Upper lobe of left lung (tissue), 4 donors: Measurements from ENCODE around the gene CHCHD6.

Experiments
- POLR2A ChIP-seq, 4 donors: fragments of 450-650 bp; IDR thresholded peaks; one replicate each; pipeline ENCODE4 v1.5.1; 2016 to 2017; ENCODE audit warnings: antibody characterized with exemption in 4 of 4, mild to moderate bottlenecking in 2 of 4
- TF ChIP-seq, protein P1 (sequence below), 6 experiments: fragments of 450-650 bp in 4 of 6; fragments of 200-600 bp in 2 of 6; sonication (generic) in 2 of 6; IDR thresholded peaks; one replicate each; pipeline ENCODE4 v1.5.1; 2016 to 2019; ENCODE audit warnings: antibody characterized with exemption in 6 of 6

DNA sequence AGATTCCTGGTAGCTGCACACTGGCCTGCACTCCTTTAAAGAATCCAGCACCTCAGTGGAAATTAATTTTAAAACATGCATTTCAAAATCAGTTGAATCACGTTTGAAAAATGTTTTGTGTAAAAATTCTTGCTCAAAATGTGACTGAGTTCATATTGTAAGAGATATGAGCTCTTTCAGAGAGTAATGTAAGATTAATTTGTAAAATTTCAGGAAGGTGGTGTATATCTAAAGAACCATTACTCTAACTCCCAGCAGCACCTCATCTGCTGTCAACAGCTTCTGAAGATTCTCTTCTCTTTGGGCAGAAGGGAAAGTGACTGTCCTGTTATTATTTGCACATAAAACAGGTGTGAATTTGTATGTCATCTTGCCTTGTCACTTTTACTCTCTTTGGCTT is 181.4 kb downstream of the CHCHD6 start:
- TF ChIP-seq, protein P1, sequence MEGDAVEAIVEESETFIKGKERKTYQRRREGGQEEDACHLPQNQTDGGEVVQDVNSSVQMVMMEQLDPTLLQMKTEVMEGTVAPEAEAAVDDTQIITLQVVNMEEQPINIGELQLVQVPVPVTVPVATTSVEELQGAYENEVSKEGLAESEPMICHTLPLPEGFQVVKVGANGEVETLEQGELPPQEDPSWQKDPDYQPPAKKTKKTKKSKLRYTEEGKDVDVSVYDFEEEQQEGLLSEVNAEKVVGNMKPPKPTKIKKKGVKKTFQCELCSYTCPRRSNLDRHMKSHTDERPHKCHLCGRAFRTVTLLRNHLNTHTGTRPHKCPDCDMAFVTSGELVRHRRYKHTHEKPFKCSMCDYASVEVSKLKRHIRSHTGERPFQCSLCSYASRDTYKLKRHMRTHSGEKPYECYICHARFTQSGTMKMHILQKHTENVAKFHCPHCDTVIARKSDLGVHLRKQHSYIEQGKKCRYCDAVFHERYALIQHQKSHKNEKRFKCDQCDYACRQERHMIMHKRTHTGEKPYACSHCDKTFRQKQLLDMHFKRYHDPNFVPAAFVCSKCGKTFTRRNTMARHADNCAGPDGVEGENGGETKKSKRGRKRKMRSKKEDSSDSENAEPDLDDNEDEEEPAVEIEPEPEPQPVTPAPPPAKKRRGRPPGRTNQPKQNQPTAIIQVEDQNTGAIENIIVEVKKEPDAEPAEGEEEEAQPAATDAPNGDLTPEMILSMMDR (IDR thresholded peaks at IDR 0.05), result no peak
- no peak for TF ChIP-seq POLR2A (IDR thresholded peaks at IDR 0.05)
